H1 (cell line): ENCODE measurements around the gene SUPT20HL1.

ENCODE experiments used
- ATF3 ChIP-seq: IDR thresholded peaks from 2 replicates; pipeline ENCODE4 v1.6.1; 2011; ENCODE audit warnings: low read depth, mild to moderate bottlenecking, low read length; ENCODE audit not compliant: insufficient read depth
- EP300 ChIP-seq, 2 experiments: IDR thresholded peaks; 1 replicate in 1 of 2; 2 replicates in 1 of 2; pipeline ENCODE4 v1.6.1; 2011 to 2012; ENCODE audit warnings: low read depth in 2 of 2, low read length in 2 of 2, mild to moderate bottlenecking in 2 of 2, borderline replicate concordance in 1 of 2, inconsistent platforms in 1 of 2, moderate library complexity in 1 of 2
- HDAC2 ChIP-seq, 2 experiments: fragments of 300-600 bp in 1 of 2; sonication (generic) in 1 of 2; IDR thresholded peaks; 2 replicates each; pipeline ENCODE4 v1.6.1; 2011 to 2012; ENCODE audit warnings: low read depth in 2 of 2, low read length in 2 of 2, mild to moderate bottlenecking in 2 of 2, moderate library complexity in 2 of 2, borderline replicate concordance in 1 of 2, inconsistent platforms in 1 of 2
- TAF1 ChIP-seq: IDR thresholded peaks from 2 replicates; pipeline ENCODE4 v1.6.1; 2011; ENCODE audit warnings: mild to moderate bottlenecking, low read depth, low read length
- TF ChIP-seq, protein P1 (sequence below), 3 experiments: IDR thresholded peaks; 1 replicate in 2 of 3; 2 replicates in 1 of 3; pipeline versions ENCODE4 v1.5.1 to v1.6.1; 2011; ENCODE audit warnings: low read length in 3 of 3, mild to moderate bottlenecking in 3 of 3, inconsistent platforms in 2 of 3, low read depth in 1 of 3, moderate library complexity in 1 of 3; ENCODE audit not compliant: insufficient read depth in 1 of 3; ENCODE audit errors: control extremely low read depth in 1 of 3

- TF ChIP-seq, protein P1, sequence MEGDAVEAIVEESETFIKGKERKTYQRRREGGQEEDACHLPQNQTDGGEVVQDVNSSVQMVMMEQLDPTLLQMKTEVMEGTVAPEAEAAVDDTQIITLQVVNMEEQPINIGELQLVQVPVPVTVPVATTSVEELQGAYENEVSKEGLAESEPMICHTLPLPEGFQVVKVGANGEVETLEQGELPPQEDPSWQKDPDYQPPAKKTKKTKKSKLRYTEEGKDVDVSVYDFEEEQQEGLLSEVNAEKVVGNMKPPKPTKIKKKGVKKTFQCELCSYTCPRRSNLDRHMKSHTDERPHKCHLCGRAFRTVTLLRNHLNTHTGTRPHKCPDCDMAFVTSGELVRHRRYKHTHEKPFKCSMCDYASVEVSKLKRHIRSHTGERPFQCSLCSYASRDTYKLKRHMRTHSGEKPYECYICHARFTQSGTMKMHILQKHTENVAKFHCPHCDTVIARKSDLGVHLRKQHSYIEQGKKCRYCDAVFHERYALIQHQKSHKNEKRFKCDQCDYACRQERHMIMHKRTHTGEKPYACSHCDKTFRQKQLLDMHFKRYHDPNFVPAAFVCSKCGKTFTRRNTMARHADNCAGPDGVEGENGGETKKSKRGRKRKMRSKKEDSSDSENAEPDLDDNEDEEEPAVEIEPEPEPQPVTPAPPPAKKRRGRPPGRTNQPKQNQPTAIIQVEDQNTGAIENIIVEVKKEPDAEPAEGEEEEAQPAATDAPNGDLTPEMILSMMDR (IDR thresholded peaks at IDR 0.05; ENCODE audit: control extremely low read depth in 1 of 3, insufficient read depth in 1 of 3, low read depth in 1 of 3, low read length in 3 of 3), result no peak
- TF ChIP-seq HDAC2 (IDR thresholded peaks at IDR 0.05; ENCODE audit: borderline replicate concordance in 1 of 2, low read depth in 2 of 2, low read length in 2 of 2) (no peak), EP300 (IDR thresholded peaks at IDR 0.05; ENCODE audit: borderline replicate concordance in 1 of 2, low read depth in 2 of 2, low read length in 2 of 2) (no peak), ATF3 (no peak), TAF1 (no peak)
Measured at GRCh38 chrX:24333371-24333770, 27.1 kb upstream of the SUPT20HL1 start.
